H9 (cell line): ENCODE data around the gene KIAA1549. TPM values are rescaled to one million over a fixed set of nuclear protein-coding genes. Genes with fewer than 3 reads are reported as not detected.

Source experiments
- DNase-seq: peaks from one replicate; pipeline ENCODE4 v3.0.0-alpha.2; 2017
- H2AFZ ChIP-seq: one replicate; pipeline ENCODE4 v1.6.1; 2013; ENCODE audit warnings: mild to moderate bottlenecking, low read length, control low read depth, moderate library complexity
- H2AK5ac ChIP-seq: 2 replicates; pipeline ENCODE4 v1.6.1; 2013; ENCODE audit warnings: low read length, control low read depth, mixed read lengths; ENCODE audit not compliant: insufficient read length
- H2BK120ac ChIP-seq: one replicate; pipeline ENCODE4 v1.6.1; 2013; ENCODE audit warnings: low read depth, mild to moderate bottlenecking, low read length, control low read depth, inconsistent platforms; ENCODE audit not compliant: poor library complexity, severe bottlenecking
- H2BK12ac ChIP-seq: 2 replicates; pipeline ENCODE4 v1.6.1; 2013; ENCODE audit warnings: low read length, control low read depth, mixed read lengths, low read depth; ENCODE audit not compliant: insufficient read length
- H2BK15ac ChIP-seq: 2 replicates; pipeline ENCODE4 v1.6.1; 2013; ENCODE audit warnings: low read depth, low read length, control low read depth
- H2BK20ac ChIP-seq: one replicate; pipeline ENCODE4 v1.6.1; 2013; ENCODE audit warnings: low read depth, mild to moderate bottlenecking, low read length, control low read depth, inconsistent platforms; ENCODE audit not compliant: poor library complexity, severe bottlenecking
- H2BK5ac ChIP-seq: 2 replicates; pipeline ENCODE4 v1.6.1; 2013; ENCODE audit warnings: low read length, control low read depth, mixed read lengths; ENCODE audit not compliant: insufficient read length
- H3K14ac ChIP-seq: 2 replicates; pipeline ENCODE4 v1.6.1; 2013; ENCODE audit warnings: low read length, control low read depth; ENCODE audit not compliant: insufficient read depth
- H3K18ac ChIP-seq: 2 replicates; pipeline ENCODE4 v1.6.1; 2013; ENCODE audit warnings: low read depth, mild to moderate bottlenecking, mixed read lengths, low read length, control low read depth; ENCODE audit not compliant: insufficient read length
- H3K23ac ChIP-seq: 2 replicates; pipeline ENCODE4 v1.6.1; 2013; ENCODE audit warnings: low read length, control low read depth, mixed read lengths, low read depth; ENCODE audit not compliant: insufficient read length
- H3K23me2 ChIP-seq: 2 replicates; pipeline ENCODE4 v1.6.1; 2013; ENCODE audit warnings: low read depth, mild to moderate bottlenecking, mixed read lengths, low read length, control low read depth; ENCODE audit not compliant: insufficient read length, poor library complexity, severe bottlenecking
- H3K27ac ChIP-seq: 2 replicates; pipeline ENCODE4 v1.5.1; 2013; ENCODE audit warnings: low read length, control low read depth, mixed read lengths, low read depth; ENCODE audit not compliant: insufficient read length
- H3K27me3 ChIP-seq: 2 replicates; pipeline ENCODE4 v1.6.1; 2013; ENCODE audit warnings: low read length, control low read depth, inconsistent platforms; ENCODE audit not compliant: insufficient read depth
- H3K4ac ChIP-seq: 2 replicates; pipeline ENCODE4 v1.6.1; 2013; ENCODE audit warnings: low read depth, mild to moderate bottlenecking, control low read depth, inconsistent platforms, low read length, moderate library complexity
- H3K4me1 ChIP-seq: 2 replicates; pipeline ENCODE4 v1.6.1; 2013; ENCODE audit warnings: low read length, control low read depth, inconsistent platforms; ENCODE audit not compliant: insufficient read depth
- H3K4me2 ChIP-seq: 2 replicates; pipeline ENCODE4 v1.6.1; 2013; ENCODE audit warnings: low read length, control low read depth, mixed read lengths; ENCODE audit not compliant: insufficient read length, insufficient read depth
- H3K56ac ChIP-seq: 2 replicates; pipeline ENCODE4 v1.6.1; 2013; ENCODE audit warnings: low read depth, mild to moderate bottlenecking, mixed read lengths, low read length, control low read depth; ENCODE audit not compliant: insufficient read length
- H3K79me1 ChIP-seq: 2 replicates; pipeline ENCODE4 v1.6.1; 2013; ENCODE audit warnings: low read depth, mild to moderate bottlenecking, moderate library complexity, low read length, control low read depth, inconsistent platforms; ENCODE audit not compliant: insufficient read depth, poor library complexity, severe bottlenecking
- H3K79me2 ChIP-seq: 2 replicates; pipeline ENCODE4 v1.6.1; 2013; ENCODE audit warnings: low read length, control low read depth, inconsistent platforms; ENCODE audit not compliant: insufficient read depth
- H3K9ac ChIP-seq: 2 replicates; pipeline ENCODE4 v1.6.1; 2013; ENCODE audit warnings: low read length, control low read depth, mixed read lengths; ENCODE audit not compliant: insufficient read length; ENCODE audit errors: extremely low read depth
- H3K9me3 ChIP-seq: one replicate; pipeline ENCODE4 v1.6.1; 2013; ENCODE audit warnings: low read depth, low read length, inconsistent platforms; ENCODE audit not compliant: control insufficient read depth
- H3T11ph ChIP-seq: one replicate; pipeline ENCODE4 v1.6.1; 2013; ENCODE audit warnings: mild to moderate bottlenecking, low read length, control low read depth, inconsistent platforms
- H4K20me1 ChIP-seq: one replicate; pipeline ENCODE4 v1.6.1; 2013; ENCODE audit not compliant: control insufficient read depth, insufficient read length, insufficient read depth
- H4K5ac ChIP-seq: 2 replicates; pipeline ENCODE4 v1.6.1; 2013; ENCODE audit warnings: low read depth, mild to moderate bottlenecking, mixed read lengths, low read length, control low read depth; ENCODE audit not compliant: insufficient read length
- H4K8ac ChIP-seq: replicated peaks from 2 replicates; pipeline ENCODE4 v1.6.1; 2013; ENCODE audit warnings: low read length, control low read depth, mixed read lengths, low read depth; ENCODE audit not compliant: insufficient read length
- H4K91ac ChIP-seq: 2 replicates; pipeline ENCODE4 v1.6.1; 2013; ENCODE audit warnings: low read depth, mild to moderate bottlenecking, moderate library complexity, mixed read lengths, low read length, control low read depth; ENCODE audit not compliant: insufficient read length
- H3K27ac Mint-ChIP-seq, 3 experiments: 2 replicates in 2 of 3; 3 replicates in 1 of 3; pipeline ENCODE4 v1.8.0; 2020 to 2021; ENCODE audit warnings: mixed read lengths in 3 of 3, mild to moderate bottlenecking in 1 of 3, moderate library complexity in 1 of 3
- H3K27me3 Mint-ChIP-seq: 2 replicates; pipeline ENCODE4 v1.8.0; 2021; ENCODE audit warnings: low read depth, mild to moderate bottlenecking, moderate library complexity, mixed read lengths
- H3K36me3 Mint-ChIP-seq, 3 experiments: 2 replicates in 2 of 3; 3 replicates in 1 of 3; pipeline ENCODE4 v1.8.0; 2020 to 2021; ENCODE audit warnings: low read depth in 3 of 3, mixed read lengths in 3 of 3; ENCODE audit not compliant: insufficient read depth in 1 of 3
- H3K4me1 Mint-ChIP-seq, 2 experiments: 2 replicates each; pipeline ENCODE4 v1.8.0; 2020; ENCODE audit warnings: mixed read lengths in 2 of 2
- H3K4me3 Mint-ChIP-seq, 2 experiments: 2 replicates in 1 of 2; 3 replicates in 1 of 2; pipeline ENCODE4 v1.8.0; 2020 to 2021; ENCODE audit warnings: mild to moderate bottlenecking in 2 of 2, mixed read lengths in 2 of 2, moderate library complexity in 1 of 2
- H3K9me3 Mint-ChIP-seq, 2 experiments: 2 replicates in 1 of 2; 3 replicates in 1 of 2; pipeline ENCODE4 v1.8.0; 2020; ENCODE audit warnings: mild to moderate bottlenecking in 2 of 2, mixed read lengths in 2 of 2, moderate library complexity in 1 of 2
- CTCF ChIP-seq: fragments of 200-600 bp; sonication (generic); conservative IDR thresholded peaks from 3 replicates; pipeline ENCODE4 v1.8.0; 2021; ENCODE audit warnings: antibody characterized with exemption, mild to moderate bottlenecking
- total RNA-seq: library from RNA; stranded (reverse); gene quantifications from 2 replicates; pipeline ENCODE4 v1.2.1, GENCODE V29; 2021

The KIAA1549 gene
- total RNA-seq, 1 experiment from 2014 or later = 11.9 TPM

GRCh38 chr7:138857728-138858127 is 123.5 kb downstream of the KIAA1549 start:
- no peaks in the 10 kb centered on the region for H3K27me3 Mint-ChIP-seq

More at GRCh38 chr7:138857728-138858127, 123.5 kb downstream of the KIAA1549 start:
- Histone ChIP-seq H3K56ac (no peak overlapping the region), H3K23ac (no peak overlapping the region), H3K79me2 (no peaks in the 10 kb centered on the region), H3K23me2 (no peaks in the 10 kb centered on the region), H2BK12ac (no peak overlapping the region), H3T11ph (no peak overlapping the region), H2AK5ac (no peak overlapping the region), H3K27me3 (no peaks in the 10 kb centered on the region), H4K8ac (no peak overlapping the region), H2BK120ac (no peak overlapping the region), H3K27ac (no peak overlapping the region), H3K9me3 (no peaks in the 10 kb centered on the region), H3K4ac (no peak overlapping the region), H2AFZ (no peak overlapping the region), H4K5ac (no peak overlapping the region), H3K18ac (no peak overlapping the region), H3K79me1 (no peaks in the 10 kb centered on the region), H2BK15ac (no peak overlapping the region), H4K20me1 (no peaks in the 10 kb centered on the region), H3K9ac (no peak overlapping the region), H2BK5ac (no peak overlapping the region), H2BK20ac (no peak overlapping the region), H4K91ac (no peak overlapping the region), H3K4me2 (no peak overlapping the region), H3K4me1 (peaks cover 2% of the 10 kb centered on the region; the same call in 1 of the 2 replicates), H3K14ac (no peak overlapping the region)
- no peak overlapping the region for H3K27ac Mint-ChIP-seq
- no peak for TF ChIP-seq CTCF
- H3K4me3 Mint-ChIP-seq = no peak overlapping the region
- H3K4me1 Mint-ChIP-seq = peaks cover 25 to 30% of the 10 kb centered on the region in 2 experiments
- no peak for DNase-seq
- peaks cover 51 to 57% (median 54%) of the 10 kb centered on the region in 3 experiments for H3K36me3 Mint-ChIP-seq
- peaks cover 0 to 2% of the 10 kb centered on the region in 2 experiments; a peak in 2 of 5 replicates for H3K9me3 Mint-ChIP-seq
